NT2/D1 (cell line): ENCODE results near the gene SUB1.

Experiments
- SUZ12 ChIP-seq: IDR thresholded peaks from 2 replicates; pipeline ENCODE4 v1.6.1; 2011; ENCODE audit not compliant: insufficient read length, insufficient read depth; ENCODE audit errors: extremely low read depth
- YY1 ChIP-seq: IDR thresholded peaks from 2 replicates; pipeline ENCODE4 v1.6.1; 2011; ENCODE audit not compliant: insufficient read length, insufficient read depth
- ZNF274 ChIP-seq: IDR thresholded peaks from 2 replicates; pipeline ENCODE4 v1.6.1; 2011; ENCODE audit warnings: mild to moderate bottlenecking, low read depth, low read length

DNA sequence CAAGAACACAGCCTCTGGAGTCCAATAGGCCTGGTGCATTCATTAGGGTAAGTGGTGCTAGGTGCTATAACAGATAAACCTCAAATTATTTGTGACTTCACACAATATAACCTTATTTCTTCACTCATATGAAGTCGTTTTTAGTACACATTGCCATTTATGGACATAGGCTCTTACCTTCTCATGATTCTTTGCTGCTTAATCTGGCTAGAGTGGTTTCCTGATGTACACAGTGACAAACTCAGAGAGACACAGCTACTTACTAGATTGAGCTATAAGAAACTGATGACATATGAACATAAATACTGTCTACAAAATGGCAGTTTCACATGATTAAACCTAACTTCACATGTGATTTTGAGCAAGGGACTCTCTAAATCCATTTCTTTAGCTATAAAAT, 14.2 kb upstream of the SUB1 start:
- TF ChIP-seq YY1 (no peak), ZNF274 (no peak), SUZ12 (no peak)
